Measurements from ENCODE around the gene ENO3. TPM values are rescaled to one million over a fixed set of nuclear protein-coding genes. Genes with fewer than 3 reads are reported as not detected.
A peak's percentile ranks its signal among the peaks of the same experiment; 100 is the strongest.

Gene ENO3
- total RNA-seq, 4 donors from 2014 or later = 7.5 to 15.3 (median 10.2) TPM

DNA sequence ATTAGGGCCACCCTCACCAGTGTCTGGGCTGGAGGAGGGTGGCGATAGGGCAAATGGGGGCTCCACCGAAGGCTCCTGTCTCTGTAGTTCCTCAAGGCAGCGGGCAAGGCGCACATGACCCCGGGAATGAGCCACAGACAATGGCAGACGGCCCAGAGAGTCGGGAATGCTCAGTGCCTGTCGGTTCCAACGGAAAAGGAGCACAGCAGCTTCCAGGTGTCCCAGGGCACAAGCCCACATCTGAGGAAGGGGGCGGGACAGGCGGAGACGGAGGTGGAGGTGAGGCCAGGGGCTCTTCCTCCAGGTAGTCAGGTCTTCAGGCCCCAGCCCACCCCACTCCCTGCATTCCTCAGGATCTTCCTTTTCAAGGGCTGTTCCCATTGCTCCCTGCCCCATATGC lies 21.8 kb downstream of the ENO3 start:
- WGBS, 2 donors = 72 to 77% methylated on average over 11 to 12 of the region's 12 CpGs
- no peak for DNase-seq (ENCODE audit: low spot score in 2 of 2)
- H3K9me3 ChIP-seq = no peaks in the 10 kb centered on the region
- H3K4me1 ChIP-seq = peaks cover 0 to 30% (median 14%) of the 10 kb centered on the region in 4 donors
- H3K4me3 ChIP-seq = no peak overlapping the region
- no peaks in the 10 kb centered on the region for H3K27me3 ChIP-seq
- H3K36me3 ChIP-seq = peaks cover 4 to 82% (median 19%) of the 10 kb centered on the region in 3 donors
- peak overlapping the region in 2 of 4 donors; percentile 36 to 48 for H3K27ac ChIP-seq
- TF ChIP-seq EP300 (IDR thresholded peaks at IDR 0.05) = no peak
- TF ChIP-seq, protein P1, sequence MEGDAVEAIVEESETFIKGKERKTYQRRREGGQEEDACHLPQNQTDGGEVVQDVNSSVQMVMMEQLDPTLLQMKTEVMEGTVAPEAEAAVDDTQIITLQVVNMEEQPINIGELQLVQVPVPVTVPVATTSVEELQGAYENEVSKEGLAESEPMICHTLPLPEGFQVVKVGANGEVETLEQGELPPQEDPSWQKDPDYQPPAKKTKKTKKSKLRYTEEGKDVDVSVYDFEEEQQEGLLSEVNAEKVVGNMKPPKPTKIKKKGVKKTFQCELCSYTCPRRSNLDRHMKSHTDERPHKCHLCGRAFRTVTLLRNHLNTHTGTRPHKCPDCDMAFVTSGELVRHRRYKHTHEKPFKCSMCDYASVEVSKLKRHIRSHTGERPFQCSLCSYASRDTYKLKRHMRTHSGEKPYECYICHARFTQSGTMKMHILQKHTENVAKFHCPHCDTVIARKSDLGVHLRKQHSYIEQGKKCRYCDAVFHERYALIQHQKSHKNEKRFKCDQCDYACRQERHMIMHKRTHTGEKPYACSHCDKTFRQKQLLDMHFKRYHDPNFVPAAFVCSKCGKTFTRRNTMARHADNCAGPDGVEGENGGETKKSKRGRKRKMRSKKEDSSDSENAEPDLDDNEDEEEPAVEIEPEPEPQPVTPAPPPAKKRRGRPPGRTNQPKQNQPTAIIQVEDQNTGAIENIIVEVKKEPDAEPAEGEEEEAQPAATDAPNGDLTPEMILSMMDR (IDR thresholded peaks at IDR 0.05) = no peak
- TF ChIP-seq POLR2A (IDR thresholded peaks at IDR 0.05) = no peak

- H3K4me1 ChIP-seq = peaks cover 0 to 28% (median 10%) of the 10 kb centered on the region in 4 donors
- WGBS, 2 donors = 85 to 86% methylated on average over 10 of the region's 10 CpGs
- peaks cover 5 to 89% (median 23%) of the 10 kb centered on the region in 3 donors for H3K36me3 ChIP-seq
These were observed 22.6 kb downstream of the ENO3 start for GRCh38 chr17:4973256-4974114.

GRCh38 chr17:4974115-4974670 lies 23.3 kb downstream of the ENO3 start:
- 81 to 85% methylated on average over 9 of the region's 9 CpGs for WGBS, 2 donors
- H3K36me3 ChIP-seq = peaks cover 5 to 96% (median 23%) of the 10 kb centered on the region in 3 donors
- H3K27me3 ChIP-seq = no peaks in the 10 kb centered on the region
- TF ChIP-seq, protein P1 (IDR thresholded peaks at IDR 0.05) = no peak
- TF ChIP-seq EP300 (IDR thresholded peaks at IDR 0.05) (no peak), POLR2A (IDR thresholded peaks at IDR 0.05) (no peak)
- peak overlapping the region in 1 of 4 donors; percentile 4 for H3K27ac ChIP-seq
- no peaks in the 10 kb centered on the region for H3K9me3 ChIP-seq
- DNase-seq (ENCODE audit: low spot score in 2 of 2) = no peak
- H3K4me3 ChIP-seq = no peak overlapping the region
- peaks cover 0 to 22% (median 4%) of the 10 kb centered on the region in 4 donors for H3K4me1 ChIP-seq

More at GRCh38 chr17:4973256-4974114, 22.6 kb downstream of the ENO3 start:
- H3K4me3 ChIP-seq = no peak overlapping the region
- TF ChIP-seq, protein P1 (IDR thresholded peaks at IDR 0.05) = no peak
- TF ChIP-seq EP300 (IDR thresholded peaks at IDR 0.05) (no peak), POLR2A (IDR thresholded peaks at IDR 0.05) (no peak)
- peak overlapping the region in 1 of 4 donors; percentile 4 for H3K27ac ChIP-seq
- no peaks in the 10 kb centered on the region for H3K27me3 ChIP-seq
- no peak for DNase-seq (ENCODE audit: low spot score in 2 of 2)
- no peaks in the 10 kb centered on the region for H3K9me3 ChIP-seq

DNA sequence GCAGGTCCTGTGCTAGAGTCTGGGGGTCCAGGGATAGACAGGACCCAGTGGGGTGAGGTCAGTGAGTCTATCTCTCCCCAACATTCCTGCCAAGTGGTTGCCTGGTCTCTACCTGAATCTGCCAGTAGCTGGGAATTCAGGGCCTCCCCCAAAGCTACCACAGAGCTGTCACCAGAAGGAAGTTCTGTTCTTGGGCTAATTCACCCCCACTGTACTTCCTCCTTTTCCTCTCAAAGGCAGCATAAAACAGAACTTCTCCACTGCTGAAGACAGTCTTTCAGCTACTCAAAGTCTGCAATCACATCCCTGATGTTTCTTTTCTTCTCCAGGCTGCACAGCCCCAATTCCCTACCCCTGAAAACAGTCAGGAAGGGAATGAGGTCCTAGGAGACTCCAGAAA lies 27.8 kb downstream of the ENO3 start:
- no peaks in the 10 kb centered on the region for H3K9me3 ChIP-seq
- H3K27ac ChIP-seq = no peak overlapping the region
- H3K36me3 ChIP-seq = peaks cover 5 to 94% (median 18%) of the 10 kb centered on the region in 3 donors
- H3K27me3 ChIP-seq = no peaks in the 10 kb centered on the region
- no peak overlapping the region for H3K4me3 ChIP-seq
- TF ChIP-seq EP300 (IDR thresholded peaks at IDR 0.05) = no peak
- TF ChIP-seq POLR2A (IDR thresholded peaks at IDR 0.05) = no peak
- TF ChIP-seq, protein P1 (IDR thresholded peaks at IDR 0.05) = no peak
- peaks cover 0 to 12% (median 0%) of the 10 kb centered on the region in 4 donors for H3K4me1 ChIP-seq
- DNase-seq (ENCODE audit: low spot score in 2 of 2) = no peak

All from tibial nerve (tissue), 4 donors.